Suprapubic skin (tissue), 4 donors: ENCODE data around the gene PARD6G.

ENCODE experiments used
- EP300 ChIP-seq: sonication (generic); formaldehyde crosslinking; IDR thresholded peaks from one replicate; pipeline ENCODE4 v1.6.1; 2017; ENCODE audit warnings: antibody characterized with exemption
- POLR2A ChIP-seq, 2 donors: fragments of 450-650 bp; IDR thresholded peaks; one replicate each; pipeline ENCODE4 v1.6.1; 2017; ENCODE audit warnings: antibody characterized with exemption in 2 of 2, mild to moderate bottlenecking in 2 of 2, moderate library complexity in 2 of 2
- POLR2AphosphoS5 ChIP-seq, 3 donors: sonication (generic); formaldehyde crosslinking; IDR thresholded peaks; one replicate each; pipeline ENCODE4 v1.6.1; 2017; ENCODE audit warnings: antibody characterized with exemption in 3 of 3
- TF ChIP-seq, protein P1 (sequence below), 2 donors: fragments of 200-600 bp in 1 of 2; fragments of 450-650 bp in 1 of 2; sonication (generic) in 1 of 2; IDR thresholded peaks; one replicate each; pipeline ENCODE4 v1.5.1; 2016 to 2019; ENCODE audit warnings: antibody characterized with exemption in 2 of 2, mild to moderate bottlenecking in 1 of 2, moderate library complexity in 1 of 2

- TF ChIP-seq, protein P1, sequence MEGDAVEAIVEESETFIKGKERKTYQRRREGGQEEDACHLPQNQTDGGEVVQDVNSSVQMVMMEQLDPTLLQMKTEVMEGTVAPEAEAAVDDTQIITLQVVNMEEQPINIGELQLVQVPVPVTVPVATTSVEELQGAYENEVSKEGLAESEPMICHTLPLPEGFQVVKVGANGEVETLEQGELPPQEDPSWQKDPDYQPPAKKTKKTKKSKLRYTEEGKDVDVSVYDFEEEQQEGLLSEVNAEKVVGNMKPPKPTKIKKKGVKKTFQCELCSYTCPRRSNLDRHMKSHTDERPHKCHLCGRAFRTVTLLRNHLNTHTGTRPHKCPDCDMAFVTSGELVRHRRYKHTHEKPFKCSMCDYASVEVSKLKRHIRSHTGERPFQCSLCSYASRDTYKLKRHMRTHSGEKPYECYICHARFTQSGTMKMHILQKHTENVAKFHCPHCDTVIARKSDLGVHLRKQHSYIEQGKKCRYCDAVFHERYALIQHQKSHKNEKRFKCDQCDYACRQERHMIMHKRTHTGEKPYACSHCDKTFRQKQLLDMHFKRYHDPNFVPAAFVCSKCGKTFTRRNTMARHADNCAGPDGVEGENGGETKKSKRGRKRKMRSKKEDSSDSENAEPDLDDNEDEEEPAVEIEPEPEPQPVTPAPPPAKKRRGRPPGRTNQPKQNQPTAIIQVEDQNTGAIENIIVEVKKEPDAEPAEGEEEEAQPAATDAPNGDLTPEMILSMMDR (IDR thresholded peaks at IDR 0.05): no peak
- TF ChIP-seq EP300: no peak
- TF ChIP-seq POLR2A (IDR thresholded peaks at IDR 0.05): no peak
- TF ChIP-seq POLR2AphosphoS5 (IDR thresholded peaks at IDR 0.05): no peak
Measured at GRCh38 chr18:80175451-80176204, 71.7 kb downstream of the PARD6G start.
